Upper lobe of right lung (tissue), 1 donor: ENCODE results near the gene MAP1A. TPM values are rescaled to one million over a fixed set of nuclear protein-coding genes. Genes with fewer than 3 reads are reported as not detected.
"Not testable (repeated sequence)": the region's sequence is repeated elsewhere in the genome, so short reads cannot be mapped to it uniquely, and the experiment has no call there.

ENCODE experiments used
- ATAC-seq: fragments of 200-7000 bp; cut with Tn5 transposase; one replicate; pipeline ENCODE4 v1.9.1; 2020; ENCODE audit warnings: mild to moderate bottlenecking, moderate library complexity
- DNase-seq: peaks from one replicate; pipeline ENCODE4 v3.0.0-alpha.2; 2020
- H3K27ac ChIP-seq: fragments of 200-600 bp; one replicate; pipeline ENCODE4 v1.8.0; 2022
- H3K27me3 ChIP-seq: fragments of 200-600 bp; one replicate; pipeline ENCODE4 v1.8.0; 2022; ENCODE audit warnings: mild to moderate bottlenecking
- H3K36me3 ChIP-seq: fragments of 200-600 bp; one replicate; pipeline ENCODE4 v1.8.0; 2022
- H3K4me1 ChIP-seq: fragments of 200-600 bp; one replicate; pipeline ENCODE4 v1.8.0; 2022
- H3K4me3 ChIP-seq: fragments of 200-600 bp; one replicate; pipeline ENCODE4 v1.8.0; 2022; ENCODE audit warnings: mild to moderate bottlenecking
- H3K9me3 ChIP-seq: fragments of 200-600 bp; one replicate; pipeline ENCODE4 v1.8.0; 2022
- CTCF ChIP-seq: fragments of 200-600 bp; IDR thresholded peaks from one replicate; pipeline ENCODE4 v1.8.0; 2022; ENCODE audit warnings: antibody characterized with exemption
- intact Hi-C: fragments of 100-400 bp; cut with DNase I; formaldehyde crosslinking; loops from one replicate; pipeline ENCODE4 v1.11.0; 2022
- total RNA-seq: library from RNA; stranded (reverse); fragmentation: NEBNext Ultra II Directional; extraction: Animal tissue kit (Norgen Biotek cat#: 25700); gene quantifications from one replicate; pipeline ENCODE4 v1.2.1, GENCODE V29; 2021
- donor health status: DM: no; HTN: yes; CAD: no; lungs with severe emphysema.

Gene MAP1A
- total RNA-seq, 1 donor from 2014 or later, result 2.3 TPM

- no peaks in the 10 kb centered on the region for H3K27me3 ChIP-seq
- no peaks in the 10 kb centered on the region for H3K9me3 ChIP-seq
- no peak for TF ChIP-seq CTCF
- ATAC-seq (no peak), DNase-seq (no peak)
- H3K27ac ChIP-seq, result no peak overlapping the region
- no peak overlapping the region for H3K4me3 ChIP-seq
- no peaks in the 10 kb centered on the region for H3K4me1 ChIP-seq
- intact Hi-C loops, result no loop called here
- H3K36me3 ChIP-seq, result no peaks in the 10 kb centered on the region
These were observed 11.2 kb downstream of the MAP1A start for GRCh38 chr15:43528542-43529007.

GRCh38 chr15:43529141-43529540 lies 11.7 kb downstream of the MAP1A start:
- no peak for ATAC-seq
- no peaks in the 10 kb centered on the region for H3K9me3 ChIP-seq
- no peak for DNase-seq
- no peaks in the 10 kb centered on the region for H3K27me3 ChIP-seq
- intact Hi-C loops, result no loop called here
- TF ChIP-seq CTCF, result no peak
- H3K4me1 ChIP-seq, result no peaks in the 10 kb centered on the region
- H3K36me3 ChIP-seq, result no peaks in the 10 kb centered on the region
- H3K27ac ChIP-seq, result no peak overlapping the region
- H3K4me3 ChIP-seq, result no peak overlapping the region

GRCh38 chr15:43529587-43530345 lies 12.4 kb downstream of the MAP1A start:
- no peak for DNase-seq
- no peak for ATAC-seq
- Histone ChIP-seq H3K36me3 (no peaks in the 10 kb centered on the region), H3K27ac (no peak overlapping the region), H3K9me3 (no peaks in the 10 kb centered on the region), H3K4me1 (no peaks in the 10 kb centered on the region), H3K4me3 (no peak overlapping the region), H3K27me3 (no peaks in the 10 kb centered on the region)
- no peak for TF ChIP-seq CTCF
- intact Hi-C loops, result no loop called here

- H3K4me1 ChIP-seq, result no peaks in the 10 kb centered on the region
- DNase-seq (no peak), ATAC-seq (no peak)
- H3K9me3 ChIP-seq, result no peaks in the 10 kb centered on the region
- intact Hi-C loops, result no loop called here
- H3K27ac ChIP-seq, result no peak overlapping the region
- no peaks in the 10 kb centered on the region for H3K36me3 ChIP-seq
- no peak for TF ChIP-seq CTCF
- H3K27me3 ChIP-seq, result no peaks in the 10 kb centered on the region
- H3K4me3 ChIP-seq, result no peak overlapping the region
These were observed 13.7 kb downstream of the MAP1A start for GRCh38 chr15:43531018-43531670.

GRCh38 chr15:43532826-43533225 lies 15.4 kb downstream of the MAP1A start:
- H3K27ac ChIP-seq, H3K4me1 ChIP-seq, H3K9me3 ChIP-seq, DNase-seq, ATAC-seq, H3K4me3 ChIP-seq, H3K36me3 ChIP-seq, H3K27me3 ChIP-seq, intact Hi-C loops: not testable (repeated sequence)

GRCh38 chr15:43534897-43535296 lies 17.5 kb downstream of the MAP1A start:
- ATAC-seq, result no peak

More at GRCh38 chr15:43534897-43535296, 17.5 kb downstream of the MAP1A start:
- Histone ChIP-seq H3K9me3 (no peaks in the 10 kb centered on the region), H3K36me3 (no peaks in the 10 kb centered on the region), H3K4me3 (no peak overlapping the region), H3K27ac (no peak overlapping the region), H3K27me3 (no peaks in the 10 kb centered on the region), H3K4me1 (no peaks in the 10 kb centered on the region)
- intact Hi-C loops, result no loop called here
- no peak for TF ChIP-seq CTCF
- DNase-seq, result no peak
